Measurements from ENCODE around the gene ANKRD24. TPM values are rescaled to one million over a fixed set of nuclear protein-coding genes. Genes with fewer than 3 reads are reported as not detected.
"Not testable (repeated sequence)": the region's sequence is repeated elsewhere in the genome, so short reads cannot be mapped to it uniquely, and the experiment has no call there.

The ANKRD24 gene
- polyA plus RNA-seq, 3 donors: 0.07 to 0.79 TPM; not detected in 1

DNA sequence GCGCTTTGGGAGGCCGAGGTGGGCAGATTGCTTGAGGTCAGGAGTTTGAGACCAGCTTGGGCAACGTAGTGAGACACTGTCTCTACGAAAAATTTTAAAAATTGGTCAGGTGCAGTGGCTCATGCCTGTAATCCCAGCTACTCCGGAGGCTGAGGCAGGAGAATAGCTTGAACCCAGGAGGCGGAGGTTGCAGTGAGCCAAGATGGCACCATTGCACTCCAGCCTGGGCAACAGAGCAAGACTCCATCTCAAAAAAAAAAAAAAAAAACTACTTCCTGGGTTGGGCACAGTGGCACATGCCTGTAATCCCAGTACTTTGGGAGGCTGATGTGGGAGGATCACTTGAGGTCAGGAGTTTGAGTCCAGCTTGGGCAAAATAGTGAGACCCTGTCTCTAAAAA lies 49.0 kb downstream of the ANKRD24 start:
- H3K36me3 Mint-ChIP-seq; H3K4me3 Mint-ChIP-seq; H3K36me3 ChIP-seq (replicated peaks in 1 of 2; ENCODE audit: control insufficient read depth in 1 of 2, insufficient read depth in 2 of 2, low read length in 2 of 2); H3K4me1 Mint-ChIP-seq; H3K9me3 ChIP-seq (replicated peaks in 1 of 2; ENCODE audit: control insufficient read depth in 1 of 2, insufficient read depth in 1 of 2, low read length in 2 of 2); H3K4me1 ChIP-seq (ENCODE audit: control insufficient read depth in 1 of 2, insufficient read depth in 2 of 2, low read length in 2 of 2); H3K9ac ChIP-seq (ENCODE audit: insufficient read depth, low read length, poor library complexity, severe bottlenecking); H3K27ac Mint-ChIP-seq; H3K27ac ChIP-seq (ENCODE audit: low read depth in 1 of 2, low read length in 2 of 2); H3K79me2 ChIP-seq (ENCODE audit: insufficient read depth, low read length); intact Hi-C loops (cut with micrococcal nuclease); H2AFZ ChIP-seq (ENCODE audit: insufficient read depth, low read depth, low read length, poor library complexity, severe bottlenecking); H3K4me2 ChIP-seq (replicated peaks; ENCODE audit: extremely low read depth, low read length, poor library complexity, severe bottlenecking); H3K4me3 ChIP-seq (replicated peaks in 1 of 3; ENCODE audit: low read depth in 2 of 3, low read length in 3 of 3); H3K9me3 Mint-ChIP-seq; DNase-seq; H4K20me1 ChIP-seq (ENCODE audit: insufficient read depth, low read length): not testable (repeated sequence)
- 96% methylated on average over 5 of the region's 6 CpGs for WGBS (ENCODE audit: insufficient coverage)
- peaks cover 10 to 11% (median 11%) of the 10 kb centered on the region in 3 donors for H3K27me3 Mint-ChIP-seq (ENCODE audit: low read depth in 3 of 3)
- H3K27me3 ChIP-seq (ENCODE audit: control insufficient read depth in 2 of 2, insufficient read depth in 2 of 2, low read length in 2 of 2): peaks cover 0 to 18% of the 10 kb centered on the region in 2 donors

DNA sequence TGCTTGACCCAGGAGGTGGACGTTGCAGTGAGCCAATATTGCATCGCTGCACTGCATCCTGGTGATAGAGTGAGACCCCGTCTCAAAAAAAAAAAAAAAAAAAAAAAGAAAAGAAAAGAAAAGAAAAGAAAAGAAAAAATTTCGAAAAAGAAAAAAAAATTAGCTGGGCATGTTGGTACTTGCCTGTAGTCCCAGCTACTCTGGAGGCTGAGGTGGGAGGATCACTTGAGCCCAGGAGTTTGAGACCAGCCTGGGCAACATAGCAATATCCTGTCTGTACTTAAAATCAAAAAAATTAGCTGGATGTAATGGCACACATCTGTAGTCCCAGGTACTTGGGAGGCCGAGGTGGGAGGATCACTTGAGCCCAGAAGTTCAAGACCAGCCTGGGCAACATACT lies 49.6 kb downstream of the ANKRD24 start:
- H4K20me1 ChIP-seq (ENCODE audit: insufficient read depth, low read length); H3K36me3 Mint-ChIP-seq; H2AFZ ChIP-seq (ENCODE audit: insufficient read depth, low read depth, low read length, poor library complexity, severe bottlenecking); H3K4me2 ChIP-seq (replicated peaks; ENCODE audit: extremely low read depth, low read length, poor library complexity, severe bottlenecking); H3K27ac Mint-ChIP-seq; H3K9ac ChIP-seq (ENCODE audit: insufficient read depth, low read length, poor library complexity, severe bottlenecking); H3K4me1 ChIP-seq (ENCODE audit: control insufficient read depth in 1 of 2, insufficient read depth in 2 of 2, low read length in 2 of 2); H3K36me3 ChIP-seq (replicated peaks in 1 of 2; ENCODE audit: control insufficient read depth in 1 of 2, insufficient read depth in 2 of 2, low read length in 2 of 2); H3K9me3 Mint-ChIP-seq; DNase-seq; intact Hi-C loops (cut with micrococcal nuclease); H3K27ac ChIP-seq (ENCODE audit: low read depth in 1 of 2, low read length in 2 of 2); H3K4me3 Mint-ChIP-seq; H3K4me1 Mint-ChIP-seq; H3K9me3 ChIP-seq (replicated peaks in 1 of 2; ENCODE audit: control insufficient read depth in 1 of 2, insufficient read depth in 1 of 2, low read length in 2 of 2); H3K79me2 ChIP-seq (ENCODE audit: insufficient read depth, low read length); H3K4me3 ChIP-seq (replicated peaks in 1 of 3; ENCODE audit: low read depth in 2 of 3, low read length in 3 of 3): not testable (repeated sequence)
- H3K27me3 ChIP-seq (ENCODE audit: control insufficient read depth in 2 of 2, insufficient read depth in 2 of 2, low read length in 2 of 2): peaks cover 0 to 18% of the 10 kb centered on the region in 2 donors
- WGBS (ENCODE audit: insufficient coverage): 90% methylated on average over 2 of the region's 5 CpGs
- peaks cover 10% of the 10 kb centered on the region in 3 donors for H3K27me3 Mint-ChIP-seq (ENCODE audit: low read depth in 3 of 3)

DNA sequence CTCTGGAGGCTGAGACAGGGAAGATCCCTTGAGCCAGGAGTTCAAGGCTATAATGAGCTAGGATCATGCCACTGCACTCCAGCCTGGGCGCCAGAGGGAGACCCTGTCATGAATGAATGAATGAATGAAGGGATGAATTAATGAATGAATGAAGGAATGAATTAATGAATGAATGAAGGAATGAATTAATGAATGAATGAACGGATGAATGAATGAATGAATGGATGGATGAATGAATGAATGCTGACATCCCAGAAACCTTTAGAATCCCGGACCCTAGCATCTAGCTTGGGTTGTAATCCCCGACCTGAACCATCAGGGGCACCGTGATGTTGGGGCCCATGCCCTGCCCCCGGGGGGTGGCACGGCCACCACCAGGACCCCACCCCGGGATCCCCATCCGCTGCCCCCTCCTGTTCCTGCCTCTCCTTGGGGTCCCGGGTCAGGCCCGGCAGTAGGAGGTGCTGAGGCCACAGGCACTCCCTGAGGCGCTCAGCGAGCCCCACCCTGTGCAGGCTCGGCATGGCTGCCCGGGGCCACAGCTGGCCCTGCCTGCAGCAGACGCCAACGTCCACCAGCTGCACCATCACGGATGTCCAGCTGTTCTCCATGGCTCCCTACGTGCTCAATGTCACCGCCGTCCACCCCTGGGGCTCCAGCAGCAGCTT lies 50.3 kb downstream of the ANKRD24 start:
- Mint-ChIP-seq H3K9me3 (peaks cover 0 to 4% (median 0%) of the 10 kb centered on the region in 7 donors), H3K27me3 (ENCODE audit: low read depth in 3 of 3) (peaks cover 10 to 12% (median 10%) of the 10 kb centered on the region in 3 donors), H3K4me3 (no peak overlapping the region), H3K4me1 (peaks cover 7% of the 10 kb centered on the region), H3K36me3 (no peaks in the 10 kb centered on the region), H3K27ac (no peak overlapping the region)
- no peaks in the 10 kb centered on the region for H4K20me1 ChIP-seq (ENCODE audit: insufficient read depth, low read length)
- no peaks in the 10 kb centered on the region for H3K9me3 ChIP-seq (replicated peaks in 1 of 2; ENCODE audit: control insufficient read depth in 1 of 2, insufficient read depth in 1 of 2, low read length in 2 of 2)
- peaks cover 0 to 18% of the 10 kb centered on the region in 2 donors for H3K27me3 ChIP-seq (ENCODE audit: control insufficient read depth in 2 of 2, insufficient read depth in 2 of 2, low read length in 2 of 2)
- H3K79me2 ChIP-seq (ENCODE audit: insufficient read depth, low read length): no peaks in the 10 kb centered on the region
- intact Hi-C loops (cut with micrococcal nuclease): no loop called here
- no peaks in the 10 kb centered on the region for H3K36me3 ChIP-seq (replicated peaks in 1 of 2; ENCODE audit: control insufficient read depth in 1 of 2, insufficient read depth in 2 of 2, low read length in 2 of 2)
- no peak overlapping the region for H3K4me2 ChIP-seq (replicated peaks; ENCODE audit: extremely low read depth, low read length, poor library complexity, severe bottlenecking)
- H2AFZ ChIP-seq (ENCODE audit: insufficient read depth, low read depth, low read length, poor library complexity, severe bottlenecking): no peak overlapping the region
- no peak overlapping the region for H3K9ac ChIP-seq (ENCODE audit: insufficient read depth, low read length, poor library complexity, severe bottlenecking)
- H3K27ac ChIP-seq (ENCODE audit: low read depth in 1 of 2, low read length in 2 of 2): no peak overlapping the region
- WGBS (ENCODE audit: insufficient coverage): 58% methylated on average over 20 of the region's 21 CpGs
- peaks cover 0 to 6% of the 10 kb centered on the region in 2 donors for H3K4me1 ChIP-seq (ENCODE audit: control insufficient read depth in 1 of 2, insufficient read depth in 2 of 2, low read length in 2 of 2)
- TF ChIP-seq, protein P1, sequence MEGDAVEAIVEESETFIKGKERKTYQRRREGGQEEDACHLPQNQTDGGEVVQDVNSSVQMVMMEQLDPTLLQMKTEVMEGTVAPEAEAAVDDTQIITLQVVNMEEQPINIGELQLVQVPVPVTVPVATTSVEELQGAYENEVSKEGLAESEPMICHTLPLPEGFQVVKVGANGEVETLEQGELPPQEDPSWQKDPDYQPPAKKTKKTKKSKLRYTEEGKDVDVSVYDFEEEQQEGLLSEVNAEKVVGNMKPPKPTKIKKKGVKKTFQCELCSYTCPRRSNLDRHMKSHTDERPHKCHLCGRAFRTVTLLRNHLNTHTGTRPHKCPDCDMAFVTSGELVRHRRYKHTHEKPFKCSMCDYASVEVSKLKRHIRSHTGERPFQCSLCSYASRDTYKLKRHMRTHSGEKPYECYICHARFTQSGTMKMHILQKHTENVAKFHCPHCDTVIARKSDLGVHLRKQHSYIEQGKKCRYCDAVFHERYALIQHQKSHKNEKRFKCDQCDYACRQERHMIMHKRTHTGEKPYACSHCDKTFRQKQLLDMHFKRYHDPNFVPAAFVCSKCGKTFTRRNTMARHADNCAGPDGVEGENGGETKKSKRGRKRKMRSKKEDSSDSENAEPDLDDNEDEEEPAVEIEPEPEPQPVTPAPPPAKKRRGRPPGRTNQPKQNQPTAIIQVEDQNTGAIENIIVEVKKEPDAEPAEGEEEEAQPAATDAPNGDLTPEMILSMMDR (IDR thresholded peaks at IDR 0.05): no peak
- no peak overlapping the region for H3K4me3 ChIP-seq (replicated peaks in 1 of 3; ENCODE audit: low read depth in 2 of 3, low read length in 3 of 3)
- no peak for DNase-seq

Measured in CD14-positive monocyte (primary cell).